Measurements from ENCODE around the gene IL15.

- TF ChIP-seq EZH2 (IDR thresholded peaks at IDR 0.05; ENCODE audit: low read depth, unreplicated experiment) (no peak), CTCF (conservative IDR thresholded peaks at IDR 0.05; ENCODE audit: low read depth in 2 of 2) (no peak), POLR2AphosphoS5 (IDR thresholded peaks at IDR 0.05; ENCODE audit: low read depth) (no peak), EZH2phosphoT487 (IDR thresholded peaks at IDR 0.05; ENCODE audit: unreplicated experiment) (no peak), JUNB (IDR thresholded peaks at IDR 0.05; ENCODE audit: unreplicated experiment) (no peak), ZNF331 (CRISPR knock-in tag; IDR thresholded peaks at IDR 0.05; ENCODE audit: low read depth) (no peak), STAT1 (IDR thresholded peaks at IDR 0.05; ENCODE audit: unreplicated experiment) (no peak), CREB1 (CRISPR knock-in tag; IDR thresholded peaks at IDR 0.05; ENCODE audit: low read depth) (no peak)
- TF ChIP-seq, protein P1, sequence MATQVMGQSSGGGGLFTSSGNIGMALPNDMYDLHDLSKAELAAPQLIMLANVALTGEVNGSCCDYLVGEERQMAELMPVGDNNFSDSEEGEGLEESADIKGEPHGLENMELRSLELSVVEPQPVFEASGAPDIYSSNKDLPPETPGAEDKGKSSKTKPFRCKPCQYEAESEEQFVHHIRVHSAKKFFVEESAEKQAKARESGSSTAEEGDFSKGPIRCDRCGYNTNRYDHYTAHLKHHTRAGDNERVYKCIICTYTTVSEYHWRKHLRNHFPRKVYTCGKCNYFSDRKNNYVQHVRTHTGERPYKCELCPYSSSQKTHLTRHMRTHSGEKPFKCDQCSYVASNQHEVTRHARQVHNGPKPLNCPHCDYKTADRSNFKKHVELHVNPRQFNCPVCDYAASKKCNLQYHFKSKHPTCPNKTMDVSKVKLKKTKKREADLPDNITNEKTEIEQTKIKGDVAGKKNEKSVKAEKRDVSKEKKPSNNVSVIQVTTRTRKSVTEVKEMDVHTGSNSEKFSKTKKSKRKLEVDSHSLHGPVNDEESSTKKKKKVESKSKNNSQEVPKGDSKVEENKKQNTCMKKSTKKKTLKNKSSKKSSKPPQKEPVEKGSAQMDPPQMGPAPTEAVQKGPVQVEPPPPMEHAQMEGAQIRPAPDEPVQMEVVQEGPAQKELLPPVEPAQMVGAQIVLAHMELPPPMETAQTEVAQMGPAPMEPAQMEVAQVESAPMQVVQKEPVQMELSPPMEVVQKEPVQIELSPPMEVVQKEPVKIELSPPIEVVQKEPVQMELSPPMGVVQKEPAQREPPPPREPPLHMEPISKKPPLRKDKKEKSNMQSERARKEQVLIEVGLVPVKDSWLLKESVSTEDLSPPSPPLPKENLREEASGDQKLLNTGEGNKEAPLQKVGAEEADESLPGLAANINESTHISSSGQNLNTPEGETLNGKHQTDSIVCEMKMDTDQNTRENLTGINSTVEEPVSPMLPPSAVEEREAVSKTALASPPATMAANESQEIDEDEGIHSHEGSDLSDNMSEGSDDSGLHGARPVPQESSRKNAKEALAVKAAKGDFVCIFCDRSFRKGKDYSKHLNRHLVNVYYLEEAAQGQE (IDR thresholded peaks at IDR 0.05; ENCODE audit: unreplicated experiment) = no peak
- TF ChIP-seq, protein P2, sequence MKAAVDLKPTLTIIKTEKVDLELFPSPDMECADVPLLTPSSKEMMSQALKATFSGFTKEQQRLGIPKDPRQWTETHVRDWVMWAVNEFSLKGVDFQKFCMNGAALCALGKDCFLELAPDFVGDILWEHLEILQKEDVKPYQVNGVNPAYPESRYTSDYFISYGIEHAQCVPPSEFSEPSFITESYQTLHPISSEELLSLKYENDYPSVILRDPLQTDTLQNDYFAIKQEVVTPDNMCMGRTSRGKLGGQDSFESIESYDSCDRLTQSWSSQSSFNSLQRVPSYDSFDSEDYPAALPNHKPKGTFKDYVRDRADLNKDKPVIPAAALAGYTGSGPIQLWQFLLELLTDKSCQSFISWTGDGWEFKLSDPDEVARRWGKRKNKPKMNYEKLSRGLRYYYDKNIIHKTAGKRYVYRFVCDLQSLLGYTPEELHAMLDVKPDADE (IDR thresholded peaks at IDR 0.05) = no peak
Observed at GRCh38 chr4:141759796-141760425, 123.5 kb downstream of the IL15 start.
